HG03571 (cell line): ENCODE results near the gene DNAH9.

Experiments
- ATAC-seq: cut with Tn5 transposase; IDR thresholded peaks from one replicate; pipeline ENCODE4 v1.9.1; 2021; ENCODE audit not compliant: unreplicated experiment

DNAH9 gene

GRCh38 chr17:11836508-11836907 is 238.2 kb downstream of the DNAH9 start:
- no peak for ATAC-seq

- no peak for ATAC-seq
These were observed 241.8 kb downstream of the DNAH9 start for GRCh38 chr17:11840052-11840451.

- ATAC-seq, result no peak
These were observed 242.6 kb downstream of the DNAH9 start for GRCh38 chr17:11840831-11841230.

GRCh38 chr17:11848330-11848729 is 250.1 kb downstream of the DNAH9 start:
- no peak for ATAC-seq

- no peak for ATAC-seq
These were observed 254.0 kb downstream of the DNAH9 start for GRCh38 chr17:11852231-11852630.

GRCh38 chr17:11852912-11853311 is 254.6 kb downstream of the DNAH9 start:
- no peak for ATAC-seq

- ATAC-seq, result no peak
These were observed 255.3 kb downstream of the DNAH9 start for GRCh38 chr17:11853321-11854151.

- no peak for ATAC-seq
These were observed 257.0 kb downstream of the DNAH9 start for GRCh38 chr17:11855306-11855705.

- no peak for ATAC-seq
These were observed 258.7 kb downstream of the DNAH9 start for GRCh38 chr17:11857006-11857405.

- ATAC-seq, result no peak
These were observed 271.6 kb downstream of the DNAH9 start for GRCh38 chr17:11869680-11870394.

- ATAC-seq, result no peak
These were observed 273.5 kb downstream of the DNAH9 start for GRCh38 chr17:11871773-11872172.

- ATAC-seq, result no peak
These were observed 276.5 kb downstream of the DNAH9 start for GRCh38 chr17:11874756-11875155.

- ATAC-seq, result no peak
These were observed 282.4 kb downstream of the DNAH9 start for GRCh38 chr17:11880714-11881113.

GRCh38 chr17:11882716-11883115 is 284.4 kb downstream of the DNAH9 start:
- no peak for ATAC-seq

GRCh38 chr17:11885051-11885450 is 286.8 kb downstream of the DNAH9 start:
- ATAC-seq, result no peak

GRCh38 chr17:11889266-11889665 is 291.0 kb downstream of the DNAH9 start:
- no peak for ATAC-seq

- no peak for ATAC-seq
These were observed 295.6 kb downstream of the DNAH9 start for GRCh38 chr17:11893862-11894261.

GRCh38 chr17:11896199-11896598 is 297.9 kb downstream of the DNAH9 start:
- no peak for ATAC-seq

- ATAC-seq, result no peak
These were observed 300.4 kb downstream of the DNAH9 start for GRCh38 chr17:11898526-11899235.

- ATAC-seq, result no peak
These were observed 301.3 kb downstream of the DNAH9 start for GRCh38 chr17:11899537-11899942.

GRCh38 chr17:11900041-11900476 is 301.8 kb downstream of the DNAH9 start:
- ATAC-seq, result no peak

GRCh38 chr17:11900655-11901054 is 302.4 kb downstream of the DNAH9 start:
- no peak for ATAC-seq
